H4 (cell line): ENCODE measurements around the gene MYRIP. TPM values are rescaled to one million over a fixed set of nuclear protein-coding genes. Genes with fewer than 3 reads are reported as not detected.
"Not testable (repeated sequence)": the region's sequence is repeated elsewhere in the genome, so short reads cannot be mapped to it uniquely, and the experiment has no call there.

Source experiments
- DNase-seq: peaks from one replicate; pipeline ENCODE4 v3.0.0-alpha.2; 2015; ENCODE audit warnings: low spot score
- total RNA-seq: library from RNA; depleted of rRNA; stranded (reverse); fragments of >200 nt; shearing (Covaris generic); gene quantifications from 2 replicates; pipeline ENCODE4 v1.2.3, GENCODE V29; 2014

The MYRIP gene
- total RNA-seq, 1 experiment from 2014 or later = not detected

DNA sequence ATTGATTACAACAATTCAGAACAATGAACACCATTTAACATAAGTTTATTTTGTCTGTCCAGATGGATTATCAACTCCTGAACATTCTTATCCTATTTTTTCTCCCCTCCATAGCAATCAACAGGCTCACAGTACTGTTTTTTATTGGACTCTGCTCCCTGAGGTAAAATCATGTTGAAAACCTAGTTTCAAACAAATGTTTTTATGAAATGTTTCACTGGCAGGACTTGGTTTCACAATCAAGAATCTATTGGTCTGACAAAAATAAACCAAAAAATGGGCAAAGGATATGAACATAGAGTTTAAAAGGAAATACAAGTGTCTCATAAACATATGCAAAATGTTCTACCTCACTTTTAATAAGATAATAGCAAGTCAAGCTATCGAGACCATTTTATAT is 2.6 kb upstream of the MYRIP start:
- no peak for DNase-seq

- DNase-seq = no peak
Measured at GRCh38 chr3:39808467-39809180, 785 bp upstream of the MYRIP start.

GRCh38 chr3:39809995-39810595 is 686 bp downstream of the MYRIP start:
- DNase-seq = no peak

- no peak for DNase-seq
Measured at GRCh38 chr3:39810647-39811161, 1.3 kb downstream of the MYRIP start.

- no peak for DNase-seq
Measured at GRCh38 chr3:39811561-39811960, 2.2 kb downstream of the MYRIP start.

DNA sequence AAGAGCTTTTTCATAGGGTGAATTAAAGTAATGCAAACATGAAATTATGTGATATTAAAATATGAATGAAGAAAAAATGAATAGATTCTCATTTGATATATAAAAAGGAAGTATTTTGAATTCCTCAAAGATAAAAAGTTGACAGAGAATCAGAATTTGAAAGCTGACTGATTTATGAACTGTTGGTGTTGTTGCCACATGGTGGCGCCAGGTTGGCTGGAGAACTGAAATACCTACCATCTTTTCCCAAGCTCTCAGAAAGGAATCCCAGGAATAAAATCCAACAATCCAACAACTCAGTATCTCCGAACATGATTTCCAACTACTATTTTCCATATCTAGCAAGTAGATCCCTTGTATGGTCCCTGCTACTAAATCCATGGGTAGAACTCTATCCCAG is 3.1 kb downstream of the MYRIP start:
- DNase-seq = no peak

DNA sequence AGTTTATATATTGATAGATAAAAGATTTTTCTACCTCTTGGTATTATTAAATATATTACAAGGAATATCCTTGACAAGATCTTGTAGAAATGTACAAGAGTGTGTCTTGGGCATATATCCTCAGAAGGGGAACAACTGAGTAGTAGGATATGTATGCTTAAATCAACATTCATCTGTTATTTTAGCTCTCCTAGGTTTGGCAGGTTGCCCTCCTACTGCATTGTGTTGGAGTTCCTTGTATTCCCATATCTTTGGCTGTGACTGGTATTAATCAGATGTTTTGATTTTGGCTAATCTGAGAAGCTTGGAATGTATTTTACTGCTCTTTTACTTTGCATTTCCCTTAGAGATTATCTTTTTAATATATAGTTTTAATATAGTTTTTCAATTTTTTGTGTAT is 4.6 kb downstream of the MYRIP start:
- no peak for DNase-seq

DNA sequence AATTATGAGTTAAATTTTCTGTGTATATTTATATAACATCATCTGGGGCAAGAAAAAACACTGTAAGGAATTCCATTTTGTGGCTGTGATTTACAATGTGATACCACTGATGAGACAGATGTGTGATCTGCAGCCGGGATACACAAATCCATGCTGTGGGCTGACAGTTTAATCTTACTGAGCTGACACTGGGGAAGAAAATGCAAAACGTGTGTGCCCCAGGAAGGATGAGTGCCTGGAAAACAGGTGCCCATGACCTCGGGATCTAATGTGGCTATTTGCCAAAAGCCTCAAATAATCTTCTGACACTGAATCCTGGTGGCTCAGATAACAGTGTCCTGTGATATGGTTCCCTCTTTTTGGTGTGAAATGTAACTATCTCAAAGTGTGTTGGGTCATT is 10.5 kb downstream of the MYRIP start:
- no peak for DNase-seq

GRCh38 chr3:39833764-39834163 is 24.4 kb downstream of the MYRIP start:
- not testable (repeated sequence) for DNase-seq

- DNase-seq = no peak
Measured at GRCh38 chr3:39839484-39839883, 30.1 kb downstream of the MYRIP start.

GRCh38 chr3:39843440-39843839 is 34.0 kb downstream of the MYRIP start:
- DNase-seq = no peak

DNA sequence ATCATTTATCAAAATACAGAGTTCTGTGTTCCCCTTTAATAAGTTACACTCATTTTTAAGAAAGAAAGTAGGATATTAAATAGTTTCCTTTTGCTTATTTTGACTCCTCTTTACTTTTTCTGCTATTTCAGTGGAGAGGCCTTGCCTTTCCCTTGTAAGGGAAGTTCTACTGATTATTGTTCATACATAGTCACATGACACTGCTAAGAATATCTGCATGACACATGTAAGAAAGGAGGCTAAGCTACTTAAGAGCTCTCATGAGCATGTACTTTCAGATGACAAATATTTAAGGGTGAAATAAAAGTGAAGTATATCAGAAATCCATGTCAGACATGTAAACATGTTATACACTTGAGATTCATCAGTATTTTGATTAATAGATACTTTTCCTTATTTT is 39.0 kb downstream of the MYRIP start:
- DNase-seq = no peak

- no peak for DNase-seq
Measured at GRCh38 chr3:39849992-39850715, 40.7 kb downstream of the MYRIP start.

DNA sequence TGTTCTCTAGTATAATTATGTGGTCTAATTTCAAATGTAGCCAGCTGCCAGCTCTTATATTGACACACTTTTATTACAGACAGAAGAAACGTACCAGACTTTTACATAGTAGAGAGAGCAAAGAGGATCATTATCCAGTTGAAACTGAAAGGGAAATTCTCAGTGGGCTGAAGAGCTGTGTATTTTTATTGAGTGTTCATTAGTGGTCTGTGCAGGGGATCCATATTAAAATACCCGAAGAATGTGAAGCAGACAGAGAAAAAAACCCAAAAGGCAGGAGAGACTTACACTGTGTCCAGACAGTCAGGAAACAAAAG is 41.3 kb downstream of the MYRIP start:
- no peak for DNase-seq

DNA sequence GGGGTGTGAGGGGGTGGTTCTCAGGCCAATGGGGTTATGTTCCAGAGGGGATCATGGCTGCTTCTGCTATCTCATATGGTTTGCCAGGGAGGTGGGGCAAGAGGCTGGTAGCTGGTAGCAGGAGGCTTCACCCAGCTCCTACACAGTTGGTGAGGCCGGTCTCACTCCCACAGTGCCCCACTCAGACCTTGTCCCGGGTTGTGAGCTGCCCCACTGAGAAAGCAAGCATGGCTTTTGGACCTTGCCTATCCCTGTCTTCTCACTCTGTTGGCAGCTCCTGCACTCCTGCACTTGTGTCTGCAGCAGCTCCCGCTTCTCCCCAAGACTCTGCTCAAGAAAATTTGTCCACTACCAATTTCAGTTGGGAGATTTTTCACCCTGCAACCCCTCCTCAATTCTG is 46.1 kb downstream of the MYRIP start:
- no peak for DNase-seq

GRCh38 chr3:39869890-39870289 is 60.5 kb downstream of the MYRIP start:
- DNase-seq = no peak

DNA sequence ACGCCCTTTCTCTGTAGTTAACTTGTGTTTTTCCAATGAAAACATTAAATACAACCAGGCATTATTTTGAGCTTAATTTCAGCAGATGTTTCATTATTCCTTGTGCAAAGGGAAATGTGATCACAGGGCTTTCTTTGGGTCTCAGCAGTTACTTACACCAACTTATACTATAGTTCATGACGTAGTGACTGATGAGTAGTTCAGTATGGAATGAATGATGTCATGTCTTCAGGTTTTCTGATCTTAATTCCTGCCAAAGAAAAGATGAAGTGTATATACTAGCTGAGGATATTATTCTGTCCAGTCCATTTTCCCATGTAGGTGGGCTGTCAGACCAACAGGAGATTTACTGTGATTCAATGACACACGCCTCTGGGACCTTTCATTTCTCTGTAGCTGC is 61.3 kb downstream of the MYRIP start:
- no peak for DNase-seq

GRCh38 chr3:39879581-39879980 is 70.2 kb downstream of the MYRIP start:
- DNase-seq = no peak

DNA sequence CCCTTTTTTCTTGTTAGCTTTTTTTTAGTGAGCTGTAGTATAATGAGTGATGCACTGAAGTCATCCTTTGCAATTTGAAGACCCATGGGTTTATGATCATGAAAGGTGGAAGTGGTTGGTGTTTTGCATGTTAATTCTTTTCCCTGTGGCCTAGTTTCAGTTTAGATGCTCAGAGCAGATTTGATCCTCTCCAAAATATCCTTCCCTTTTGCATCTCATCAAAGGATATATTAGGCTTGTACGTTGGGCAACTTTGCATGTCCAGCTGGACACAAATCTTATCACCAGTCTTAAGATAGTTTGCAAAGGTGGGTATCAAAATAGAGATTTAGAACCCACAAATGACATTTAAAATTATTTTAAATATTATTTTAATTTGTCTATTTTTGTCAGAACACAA is 72.7 kb downstream of the MYRIP start:
- DNase-seq = no peak

DNA sequence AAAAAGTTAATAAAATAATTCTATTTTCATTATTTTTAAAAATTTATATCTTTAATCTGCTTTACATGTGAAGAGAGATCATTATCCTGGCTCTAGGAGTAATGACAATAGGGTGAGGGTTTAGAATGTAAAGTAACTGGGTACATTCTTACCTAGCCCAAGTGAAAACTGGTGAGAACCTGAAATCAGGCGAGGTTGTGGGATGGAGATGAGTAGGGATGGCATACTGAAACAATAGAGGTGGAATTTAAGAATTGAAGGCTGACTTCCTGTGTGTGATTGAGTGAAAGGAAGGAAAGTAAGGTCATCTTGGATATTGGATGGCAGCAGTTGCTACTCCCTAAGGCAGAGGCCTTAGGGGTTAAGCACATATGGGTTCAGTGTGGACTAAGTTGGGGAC is 82.7 kb downstream of the MYRIP start:
- no peak for DNase-seq

DNA sequence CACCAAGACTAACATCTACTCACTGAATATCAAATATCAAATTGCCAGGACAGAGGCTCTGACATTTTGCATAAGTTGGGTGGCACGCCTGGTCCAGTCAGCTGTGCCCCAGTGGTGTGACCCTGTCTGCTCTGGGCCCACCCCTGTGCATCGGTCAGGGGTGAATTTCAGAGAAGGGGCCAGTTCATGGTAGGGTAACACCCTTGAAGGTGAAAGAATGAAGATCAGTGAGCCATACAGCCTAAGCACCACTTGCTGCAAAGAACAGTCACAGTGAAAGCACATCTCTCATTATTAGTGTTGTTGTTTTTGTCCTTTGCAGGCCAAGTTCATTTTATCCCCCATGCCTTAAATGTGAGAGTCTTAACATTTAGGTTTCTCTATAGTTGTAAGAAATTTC is 86.8 kb downstream of the MYRIP start:
- no peak for DNase-seq

DNA sequence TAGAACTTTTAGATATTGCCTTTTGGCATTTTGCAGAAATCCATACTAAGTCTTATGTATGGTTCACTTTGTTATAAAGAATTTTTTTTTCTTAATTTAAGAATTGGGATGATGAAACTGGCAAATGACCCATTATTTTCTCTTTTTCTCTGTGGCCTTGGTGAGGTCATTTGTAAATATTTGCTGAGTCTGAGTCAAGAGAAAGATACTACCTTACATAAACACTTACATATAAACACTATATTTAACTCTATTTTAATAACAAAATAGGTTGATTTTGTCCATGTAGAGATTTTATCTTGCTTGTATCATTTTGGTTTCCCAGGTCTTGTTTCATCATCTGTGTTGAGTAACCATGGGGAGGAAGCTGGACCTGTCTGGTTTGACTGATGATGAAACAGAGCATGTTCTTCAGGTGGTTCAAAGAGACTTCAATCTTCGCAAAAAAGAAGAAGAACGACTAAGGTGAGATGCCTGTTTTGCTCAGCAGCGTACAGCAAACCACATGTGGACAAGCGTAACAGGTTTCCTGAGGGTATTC is 91.1 kb downstream of the MYRIP start:
- no peak for DNase-seq

DNA sequence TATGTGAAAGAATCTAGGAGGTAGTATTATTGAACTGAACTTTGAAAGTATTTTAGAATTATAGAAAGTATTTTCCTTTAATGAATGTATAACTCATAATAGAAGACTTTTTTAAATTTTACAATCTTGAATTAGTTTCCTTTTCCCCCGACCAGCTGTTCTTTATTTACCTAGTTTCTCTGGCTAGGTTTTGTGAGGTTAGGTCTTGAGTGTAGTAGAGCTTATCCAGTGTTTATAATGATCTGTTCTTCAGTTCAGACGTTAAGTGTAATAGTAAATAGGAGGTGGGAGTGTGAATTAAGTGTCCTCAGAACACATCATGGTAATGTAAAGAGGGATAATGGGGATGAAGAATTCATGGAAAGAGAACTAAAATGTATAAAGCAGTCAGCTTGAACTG is 93.8 kb downstream of the MYRIP start:
- DNase-seq = no peak
